Mesenteric fat pad (tissue), 1 donor: ENCODE measurements around the gene LUZP1. TPM values are rescaled to one million over a fixed set of nuclear protein-coding genes. Genes with fewer than 3 reads are reported as not detected.

Source experiments
- DNase-seq: peaks from one replicate; pipeline ENCODE4 v3.0.0-alpha.2; 2020; ENCODE audit warnings: low spot score
- total RNA-seq: library from RNA; stranded (reverse); fragmentation: NEBNext Ultra II Directional; extraction: Animal tissue kit (Norgen Biotek cat#: 25700); gene quantifications from one replicate; pipeline ENCODE4 v1.2.1, GENCODE V29; 2021
- donor health status: DM: yes; HTN: yes; CAD: no.

LUZP1 gene
- total RNA-seq, 1 donor from 2014 or later = 48.6 TPM

DNA sequence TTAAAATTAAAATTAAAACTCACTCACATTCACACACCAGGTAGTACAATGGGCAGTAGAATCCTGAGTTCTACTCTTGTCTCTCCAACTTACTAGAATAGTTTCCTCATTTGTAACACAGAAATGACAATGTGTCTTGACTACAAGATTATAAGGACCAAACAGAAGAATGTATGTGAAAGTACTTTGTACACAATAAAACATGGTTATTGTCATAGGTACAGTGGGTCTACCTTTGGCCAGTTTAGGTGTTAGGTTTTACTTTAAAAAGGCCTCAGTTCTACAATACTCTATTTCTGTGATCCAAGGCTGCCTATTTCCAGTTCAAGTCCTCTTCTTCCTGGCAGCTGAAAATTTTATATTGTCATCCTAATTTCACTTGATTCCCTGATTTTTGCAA is 50.2 kb downstream of the LUZP1 start:
- no peak for DNase-seq

DNA sequence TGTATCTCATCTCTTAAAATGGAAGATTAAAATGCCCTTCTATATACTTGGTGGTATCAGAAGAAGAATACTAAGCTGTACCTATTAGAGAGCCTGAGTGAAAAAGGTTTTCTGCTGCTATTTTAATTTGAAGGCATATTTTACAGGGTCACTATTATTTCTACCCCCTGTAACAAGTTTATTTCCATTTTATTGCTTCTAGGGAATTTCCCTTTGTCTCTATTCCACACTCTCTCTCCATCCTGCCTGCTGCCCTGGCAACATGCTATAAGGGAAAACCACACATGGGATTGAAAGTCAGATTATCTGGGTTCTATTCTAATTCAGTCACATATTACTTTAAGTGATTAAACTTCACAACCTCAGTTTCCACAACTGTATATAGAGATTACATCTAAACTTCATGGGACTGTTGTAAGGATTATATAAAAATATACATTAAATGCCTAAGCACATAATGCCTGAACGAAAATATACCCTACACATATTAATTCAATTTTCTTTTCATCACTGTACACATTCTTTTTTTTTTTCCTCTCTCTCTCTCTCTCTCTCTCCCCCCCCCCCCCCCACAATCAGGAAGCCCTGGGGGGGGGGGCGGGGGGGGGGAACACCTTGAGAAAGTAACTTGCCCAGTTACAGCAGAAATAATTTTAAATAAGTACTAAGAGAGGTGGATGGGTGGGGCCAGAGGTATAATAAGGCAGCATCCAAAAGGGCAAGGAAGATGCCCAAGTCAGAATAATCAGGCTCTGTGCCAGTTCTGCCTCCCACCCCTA is 51.5 kb downstream of the LUZP1 start:
- DNase-seq = no peak

DNA sequence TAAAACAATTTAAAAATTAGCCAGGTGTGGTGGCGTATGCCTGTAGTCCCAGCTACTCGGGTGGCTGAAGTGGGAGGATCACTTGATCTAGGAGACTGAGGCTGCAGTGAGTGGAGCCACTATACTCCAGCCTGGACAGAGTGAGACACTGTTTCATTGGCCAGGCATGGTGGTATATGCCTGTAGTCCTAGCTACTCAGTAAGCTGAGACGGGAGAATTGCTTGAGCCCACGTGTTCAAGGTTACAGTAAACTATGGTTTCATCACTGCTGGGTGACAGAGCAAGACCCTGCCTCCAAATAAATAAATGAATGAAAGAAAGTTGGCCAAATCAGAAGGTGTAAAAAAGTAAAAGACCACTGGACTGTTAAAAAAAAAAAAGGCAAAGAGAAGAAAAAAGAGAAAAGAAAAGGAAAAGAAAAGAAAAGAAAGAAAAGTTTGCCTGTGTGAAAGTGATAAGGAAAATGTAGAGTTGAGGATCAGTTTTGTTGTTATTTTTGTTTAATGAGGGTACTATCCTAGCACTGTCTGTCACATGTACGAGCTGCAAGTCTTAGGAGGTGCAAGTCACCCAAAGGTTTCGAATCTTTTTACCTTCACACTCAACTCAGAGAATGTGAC is 52.3 kb downstream of the LUZP1 start:
- DNase-seq = no peak

DNA sequence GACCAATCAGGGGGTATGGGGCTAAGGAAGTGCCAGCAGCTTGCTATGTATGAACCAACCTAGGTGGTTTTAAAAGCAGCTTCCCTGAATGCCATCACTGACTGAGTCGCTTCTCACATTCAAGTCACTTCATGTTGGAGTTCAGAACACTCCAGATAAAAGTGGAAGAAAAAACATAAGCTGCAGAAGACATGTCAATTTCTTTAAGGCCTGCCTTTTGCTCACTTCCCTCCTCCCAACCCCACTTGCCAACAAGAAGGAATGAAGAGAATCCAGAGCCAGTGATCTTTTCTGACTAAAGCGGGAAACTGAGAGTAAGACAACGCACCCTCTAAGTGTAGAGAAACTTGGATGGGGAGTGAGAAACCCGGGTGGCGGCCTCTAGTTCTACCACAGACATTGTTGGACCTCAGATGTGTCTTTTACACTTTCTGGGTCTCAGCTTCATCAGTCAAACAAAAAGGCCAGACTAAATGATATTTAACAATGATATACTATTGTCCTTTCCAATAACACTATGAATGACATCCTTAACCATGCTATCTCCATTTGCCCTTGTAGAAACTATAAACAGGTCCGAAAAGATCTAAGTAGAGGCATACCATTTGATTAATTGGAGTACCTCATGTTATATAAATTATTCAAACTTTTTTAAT is 54.1 kb downstream of the LUZP1 start:
- no peak for DNase-seq

DNA sequence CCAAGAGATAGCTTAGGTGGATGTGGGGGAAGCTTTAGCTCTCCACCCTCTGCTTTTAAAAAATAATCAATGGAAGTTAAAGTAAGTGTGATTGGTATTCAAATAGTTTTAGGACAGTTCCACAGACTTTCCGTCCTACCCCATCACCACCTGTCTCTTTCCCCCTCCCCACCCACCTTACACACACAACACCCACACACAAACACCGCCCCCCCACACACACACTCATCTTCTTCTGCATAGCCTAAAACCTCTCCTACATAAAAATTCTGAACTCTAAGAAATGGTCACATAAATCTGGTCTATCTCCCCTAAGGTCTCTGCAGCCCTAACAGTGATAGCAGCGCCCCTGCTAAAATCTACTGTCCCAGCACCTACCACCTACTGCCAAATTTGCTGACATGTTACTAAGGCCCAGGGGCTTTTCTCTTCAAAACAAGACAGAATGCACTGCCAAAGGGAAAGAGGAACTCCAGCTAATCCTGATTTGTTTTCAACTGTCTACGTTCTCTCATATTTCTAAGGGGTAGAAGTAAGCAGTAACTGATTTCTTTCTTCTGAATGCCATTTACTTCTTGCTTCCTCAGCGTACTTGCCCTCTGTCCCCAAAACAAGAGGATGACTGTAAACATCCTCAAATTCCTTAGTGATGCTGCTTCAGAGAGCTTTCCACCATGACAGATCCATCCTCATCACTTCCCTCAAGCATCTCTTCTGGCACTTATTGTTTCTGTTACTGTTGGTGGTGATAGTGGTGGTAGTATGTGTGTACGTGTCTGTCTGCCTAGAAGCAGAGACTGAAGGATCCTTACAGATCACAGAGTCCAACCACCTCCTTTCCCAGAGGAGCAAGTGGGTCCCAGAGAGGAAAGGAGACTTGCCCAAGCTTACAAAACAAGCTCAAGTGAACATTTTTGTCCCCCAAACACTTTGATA is 56.8 kb downstream of the LUZP1 start:
- DNase-seq = no peak

DNA sequence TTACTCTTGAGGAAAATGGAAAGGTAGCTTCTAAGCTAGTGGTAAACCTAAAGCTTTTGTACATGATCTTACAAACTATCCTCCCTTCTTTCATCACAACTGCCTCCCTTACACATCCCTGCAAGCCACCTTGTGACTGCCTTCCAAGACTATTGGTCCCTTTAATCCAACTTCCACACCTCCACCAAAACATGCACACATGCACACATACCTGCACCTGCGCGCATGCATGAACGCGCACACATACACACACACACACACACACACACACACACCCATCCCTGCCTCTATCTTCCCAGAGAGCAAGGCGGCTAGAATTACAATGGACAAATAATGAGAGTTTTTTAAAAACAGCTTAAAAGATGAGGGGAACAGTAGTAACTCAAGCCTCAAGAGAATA is 58.3 kb downstream of the LUZP1 start:
- DNase-seq = no peak

DNA sequence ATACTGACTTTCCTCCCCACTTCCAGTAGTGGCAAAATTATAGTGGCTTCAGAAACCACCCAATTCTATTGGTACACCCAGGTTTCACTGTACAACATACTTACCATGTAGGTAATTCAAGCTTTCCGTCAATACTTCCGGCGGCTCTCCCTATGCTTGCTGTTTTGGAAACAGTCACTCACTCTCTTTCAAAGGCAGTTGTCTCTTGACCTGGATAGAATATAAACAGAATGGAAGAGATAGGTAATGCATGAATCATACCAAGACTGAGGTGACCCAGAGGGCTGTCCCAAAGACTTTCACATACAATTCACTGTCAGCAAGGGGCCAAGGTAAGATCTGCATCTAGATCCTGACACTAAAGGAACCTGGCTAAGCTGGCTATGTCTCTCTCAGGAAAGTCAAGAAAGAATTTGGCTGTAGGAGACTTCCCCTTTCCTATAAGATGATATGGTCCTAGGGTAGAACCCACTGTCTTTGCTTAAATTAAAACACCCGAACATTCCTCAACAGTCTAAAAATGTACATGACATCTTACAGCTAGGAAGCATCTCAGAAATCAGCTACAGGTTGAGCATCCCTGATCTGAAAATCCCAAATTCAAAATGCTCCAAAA is 59.6 kb downstream of the LUZP1 start:
- no peak for DNase-seq

DNA sequence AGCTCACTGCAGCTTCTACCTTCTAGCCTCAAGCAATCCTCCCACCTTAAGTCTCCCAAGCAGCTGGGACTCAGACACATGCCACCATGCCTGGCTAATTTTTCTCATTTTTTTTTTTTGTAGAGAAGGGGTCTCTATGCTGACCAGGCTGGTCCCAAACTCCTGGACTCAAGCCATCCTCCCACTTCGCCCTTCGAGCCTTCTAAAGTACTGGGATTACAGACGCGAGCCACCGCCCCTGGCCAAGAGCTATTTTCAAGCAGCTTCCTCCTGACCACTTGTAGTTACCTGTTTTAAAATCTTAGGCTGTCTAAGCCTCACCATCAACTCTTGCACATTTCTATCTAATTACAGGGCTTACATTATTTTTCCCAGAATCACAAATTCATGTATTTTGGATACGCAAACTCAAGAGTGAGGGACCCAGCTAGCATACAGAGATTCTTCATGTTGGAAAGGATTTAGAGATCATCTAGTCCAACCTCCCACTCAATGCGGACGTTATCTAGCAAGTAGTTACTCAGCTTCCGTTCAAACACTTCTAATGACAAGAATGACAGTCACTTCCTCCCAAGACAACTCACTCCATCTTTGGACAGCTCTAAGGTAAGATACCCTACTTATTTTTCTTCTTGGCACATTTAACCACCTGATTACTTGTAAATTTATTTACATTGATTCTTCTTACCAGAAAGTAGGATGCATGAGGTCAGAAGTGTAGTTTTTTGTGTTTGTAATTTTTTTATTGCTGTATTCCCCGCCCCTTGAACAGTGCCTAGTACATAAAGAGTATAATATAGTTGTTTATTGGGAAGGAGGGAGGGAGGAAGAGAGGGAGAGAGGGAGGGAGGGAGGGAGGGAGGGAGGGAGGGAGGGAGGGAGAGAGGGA is 65.4 kb downstream of the LUZP1 start:
- DNase-seq = no peak

DNA sequence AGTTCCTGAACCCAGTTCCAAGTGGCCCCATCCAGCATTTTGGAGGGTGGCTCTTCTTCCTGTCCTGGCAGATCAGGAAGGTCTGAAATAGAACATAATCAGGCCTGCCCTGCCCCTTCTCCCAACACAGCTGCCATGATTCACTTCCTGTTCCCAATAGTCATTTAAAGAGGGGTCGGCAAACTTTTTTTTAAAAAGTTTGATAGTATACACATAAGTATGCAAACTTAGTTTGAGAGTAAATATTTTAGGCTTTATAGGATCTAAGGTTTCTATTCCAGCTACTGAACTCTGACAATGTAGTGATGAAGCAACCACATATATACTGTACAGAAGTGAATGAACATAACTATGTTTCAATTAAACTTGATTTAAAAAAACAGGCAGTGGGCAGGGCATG is 66.4 kb downstream of the LUZP1 start:
- DNase-seq = no peak

DNA sequence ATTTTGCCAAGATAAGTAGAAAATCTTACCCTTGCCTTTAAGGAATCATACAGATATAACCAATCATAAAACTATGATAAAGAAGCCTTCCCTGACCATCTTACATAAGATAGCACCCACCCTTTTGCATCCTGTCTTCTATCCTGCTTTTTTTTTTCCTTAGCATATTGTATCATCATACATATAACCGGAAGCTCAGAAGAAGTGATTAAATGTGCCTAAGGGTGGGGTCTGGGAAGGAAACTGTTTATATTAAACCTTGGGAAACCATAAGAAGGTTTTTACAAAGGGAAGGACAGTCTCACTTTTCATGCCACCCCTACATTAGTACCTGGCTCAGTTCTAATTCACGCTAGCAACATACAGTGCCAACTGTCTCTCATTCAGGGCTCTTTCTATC is 66.8 kb downstream of the LUZP1 start:
- no peak for DNase-seq

DNA sequence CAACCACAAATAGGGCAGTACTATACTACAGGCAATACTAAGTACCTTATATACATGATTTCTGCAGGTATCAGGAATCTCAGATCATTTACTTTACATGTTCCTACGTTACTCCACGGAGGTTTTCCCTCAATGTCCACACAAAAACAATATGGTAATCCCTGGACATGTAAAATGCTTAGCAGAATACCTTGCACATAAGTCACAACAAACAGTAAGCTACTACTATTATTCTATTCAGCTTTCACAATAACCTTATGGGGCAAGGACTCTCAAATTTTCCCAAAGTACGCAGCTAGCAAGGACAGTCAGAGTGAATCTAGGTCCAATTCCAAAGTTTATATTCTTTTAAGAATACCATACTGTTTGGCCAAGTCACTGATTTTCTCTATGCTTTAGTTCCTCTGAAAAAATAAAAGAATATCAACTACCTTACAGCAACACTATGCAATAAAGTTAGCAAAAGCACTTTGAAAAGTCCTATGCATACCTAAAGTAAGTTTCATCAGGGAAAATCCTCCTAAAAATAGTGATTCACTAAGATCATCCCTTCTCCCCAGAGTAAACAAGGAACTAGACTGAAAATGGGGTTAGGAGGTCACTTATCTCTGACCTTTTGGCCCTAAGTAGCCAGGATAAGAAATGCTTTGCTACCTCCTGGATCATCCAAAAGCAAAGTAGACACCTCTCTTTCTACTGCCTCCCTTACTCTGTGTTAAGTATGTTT is 67.4 kb downstream of the LUZP1 start:
- no peak for DNase-seq

DNA sequence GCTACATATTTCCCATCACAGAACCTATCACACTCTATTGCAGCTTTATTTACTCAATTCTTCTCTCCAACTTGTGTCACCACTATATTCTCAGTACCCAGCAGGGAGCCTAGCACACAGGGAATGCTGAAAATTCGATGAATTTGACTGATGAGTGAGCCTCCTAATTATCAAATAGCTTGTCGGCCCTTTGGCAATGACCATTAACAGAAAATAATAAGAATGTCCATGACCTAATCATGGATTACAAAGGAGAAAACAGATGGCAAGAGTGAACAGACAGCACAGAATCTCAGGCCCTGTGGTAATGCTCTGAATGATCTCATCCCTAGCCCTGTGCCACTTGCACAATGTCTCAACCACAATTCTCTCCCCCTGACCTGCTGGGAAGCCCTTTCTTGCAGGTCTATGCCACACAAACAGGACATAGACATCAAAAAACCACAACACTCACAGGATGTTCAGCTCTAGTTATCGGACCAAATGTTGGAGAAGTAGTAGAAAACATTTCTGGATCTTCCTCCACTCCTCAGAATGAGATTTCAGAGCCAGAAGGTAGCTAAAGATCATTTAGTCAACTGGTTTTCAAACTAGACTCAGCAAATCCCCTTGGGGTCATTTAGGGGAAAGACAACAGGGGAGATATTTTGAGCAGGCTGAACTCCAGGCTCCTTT is 68.4 kb downstream of the LUZP1 start:
- DNase-seq = no peak

DNA sequence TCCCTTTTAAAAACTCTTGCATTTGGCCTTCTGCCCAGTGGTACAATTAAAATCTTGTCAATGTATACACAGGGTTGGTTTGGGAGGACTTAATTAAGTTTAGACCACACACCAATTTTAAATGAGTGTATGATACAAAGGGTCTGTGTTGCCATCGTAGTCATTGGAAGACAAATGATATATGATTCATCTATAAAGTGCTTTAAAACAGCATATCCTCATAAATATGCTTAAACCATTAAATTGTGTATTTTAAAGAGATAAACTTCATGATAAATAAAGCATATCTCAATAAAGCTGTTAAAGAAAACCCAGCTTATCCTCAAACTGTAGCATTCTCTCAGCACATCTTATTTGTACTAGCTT is 69.5 kb downstream of the LUZP1 start:
- no peak for DNase-seq

DNA sequence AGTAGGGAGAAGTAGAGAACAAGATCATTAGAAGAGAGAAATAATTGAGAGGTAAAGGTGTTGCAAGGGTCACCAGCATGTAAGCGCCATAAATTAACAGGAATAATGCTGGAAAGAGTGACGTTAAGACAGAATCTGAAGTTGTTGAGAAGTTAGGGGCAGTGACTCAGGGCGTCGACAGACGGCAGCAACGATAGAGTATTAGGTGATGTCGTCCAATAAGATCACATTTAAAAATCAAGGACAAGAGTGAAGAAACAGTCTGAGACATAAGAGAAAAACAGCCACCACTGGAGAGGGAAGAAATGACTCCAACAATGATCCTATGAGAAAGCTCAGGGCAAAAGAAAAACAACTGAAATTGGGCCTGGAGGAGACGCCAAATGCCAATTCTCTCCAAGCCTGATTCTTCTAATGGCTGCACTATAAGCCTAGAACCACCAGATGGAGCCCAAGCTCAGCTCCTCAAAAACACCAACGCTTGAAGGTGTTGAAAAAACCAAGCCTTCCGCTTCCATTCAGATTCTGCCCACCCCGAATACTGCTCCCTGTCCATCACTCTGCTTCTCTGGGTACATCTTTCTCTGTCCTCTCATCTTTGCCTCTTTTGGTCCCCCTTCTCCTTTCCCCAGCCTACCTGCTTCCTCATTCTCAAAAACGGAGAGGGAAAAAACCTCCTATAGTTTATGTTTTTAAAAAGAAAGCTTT is 70.0 kb downstream of the LUZP1 start:
- no peak for DNase-seq

DNA sequence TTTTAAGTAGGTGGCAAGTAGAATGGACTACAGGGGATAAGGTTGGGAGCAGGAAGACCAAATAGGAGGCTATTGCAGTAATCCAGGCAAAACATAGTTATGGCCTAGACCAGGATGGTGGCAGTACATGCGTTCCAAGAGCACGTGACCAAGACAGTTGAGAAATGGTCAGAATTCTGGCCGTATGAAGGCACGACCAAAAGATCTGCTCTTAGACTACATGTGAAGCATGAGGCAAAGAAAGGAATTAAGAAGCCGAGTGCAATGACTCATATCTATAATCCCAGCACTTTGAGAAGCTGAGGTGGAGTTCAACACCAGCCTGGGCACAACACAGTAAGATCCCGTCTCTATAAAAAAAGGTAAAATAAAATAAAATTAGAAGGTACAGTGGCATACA is 71.3 kb downstream of the LUZP1 start:
- no peak for DNase-seq

DNA sequence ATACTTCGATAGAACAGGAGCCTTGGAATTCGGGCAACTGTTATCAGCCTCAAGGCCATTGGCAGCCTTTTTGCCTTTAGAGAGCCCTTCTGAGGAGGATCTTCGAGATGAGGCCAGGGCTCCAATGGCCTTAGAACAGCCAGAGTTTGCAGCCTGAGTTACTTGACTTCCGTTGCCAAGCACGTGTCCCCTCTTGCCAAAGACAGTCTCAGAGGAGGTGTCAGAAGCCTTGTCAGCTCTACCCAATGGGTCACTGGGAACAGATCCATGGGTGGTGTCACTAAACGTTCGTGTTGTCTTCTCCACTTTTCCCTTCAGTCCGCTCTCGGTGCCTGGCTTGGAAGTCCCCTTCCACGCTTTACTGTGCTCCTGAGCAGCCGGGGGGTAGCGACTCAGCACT is 76.2 kb downstream of the LUZP1 start:
- DNase-seq = no peak

DNA sequence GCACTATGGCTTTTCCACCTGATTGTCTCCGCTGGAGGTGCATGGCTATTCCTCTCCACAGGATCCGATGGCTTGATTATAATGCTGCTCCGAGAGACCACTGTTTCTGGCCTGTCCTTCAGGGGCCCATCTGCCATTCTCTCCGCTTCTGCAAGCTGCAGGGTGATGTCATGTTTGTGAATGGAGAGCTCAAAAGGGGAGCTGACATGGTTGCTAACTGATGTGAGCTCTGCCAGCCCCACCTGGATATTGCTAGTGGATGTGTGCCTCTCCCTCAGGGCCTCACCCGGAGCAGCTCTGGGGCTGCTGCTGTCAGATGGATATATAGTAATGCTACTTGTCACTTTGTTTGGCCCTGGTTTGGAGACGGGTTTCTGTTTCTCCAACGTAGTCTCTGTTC is 77.1 kb downstream of the LUZP1 start:
- DNase-seq = no peak

DNA sequence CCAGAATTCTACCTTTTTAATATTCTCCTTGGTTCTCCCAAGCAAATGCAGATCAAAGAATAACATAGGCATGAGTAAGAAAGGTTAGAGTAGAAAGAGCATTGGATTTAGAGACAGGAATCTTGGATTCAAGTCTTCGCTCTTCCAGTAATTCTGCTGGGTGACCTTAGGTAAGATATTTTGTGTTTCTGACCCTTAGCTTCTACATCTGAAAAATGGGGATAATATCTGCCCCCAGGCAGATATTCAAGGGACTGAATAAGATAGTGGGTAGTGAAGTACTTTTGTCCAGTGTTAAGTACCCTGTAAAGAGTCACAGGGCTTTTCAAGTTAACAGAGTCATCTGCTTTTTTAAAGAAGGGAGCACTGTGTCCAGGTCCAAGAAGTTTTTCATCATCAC is 78.6 kb downstream of the LUZP1 start:
- no peak for DNase-seq
